Esophagus muscularis mucosa (tissue), 3 donors: ENCODE data around the gene TAPT1.

Experiments
- CTCF ChIP-seq, 3 experiments: fragments of 200-600 bp in 2 of 3; fragments of 450-650 bp in 1 of 3; sonication (generic) in 2 of 3; IDR thresholded peaks; one replicate each; pipeline ENCODE4 v1.5.1; 2017 to 2019; ENCODE audit warnings: antibody characterized with exemption in 3 of 3, mild to moderate bottlenecking in 2 of 3, moderate library complexity in 1 of 3
- POLR2A ChIP-seq: fragments of 450-650 bp; IDR thresholded peaks from one replicate; pipeline ENCODE4 v1.6.1; 2017; ENCODE audit warnings: antibody characterized with exemption, moderate library complexity, mild to moderate bottlenecking, low read depth
- POLR2AphosphoS5 ChIP-seq, 2 donors: sonication (generic); formaldehyde crosslinking; IDR thresholded peaks; one replicate each; pipeline ENCODE4 v1.6.1; 2017; ENCODE audit warnings: antibody characterized with exemption in 2 of 2

GRCh38 chr4:16245241-16245640 lies 19.0 kb upstream of the TAPT1 start:
- TF ChIP-seq CTCF (IDR thresholded peaks at IDR 0.05): no peak
- TF ChIP-seq POLR2A: no peak
- no peak for TF ChIP-seq POLR2AphosphoS5 (IDR thresholded peaks at IDR 0.05)
